GM21737 (cell line): ENCODE measurements around the gene P2RX3.

Experiments
- ATAC-seq: cut with Tn5 transposase; IDR thresholded peaks from one replicate; pipeline ENCODE4 v1.9.1; 2021; ENCODE audit warnings: mild to moderate bottlenecking, moderate library complexity; ENCODE audit not compliant: unreplicated experiment

Gene P2RX3

GRCh38 chr11:57309106-57310059, 28.8 kb upstream of the P2RX3 start:
- no peak for ATAC-seq

DNA sequence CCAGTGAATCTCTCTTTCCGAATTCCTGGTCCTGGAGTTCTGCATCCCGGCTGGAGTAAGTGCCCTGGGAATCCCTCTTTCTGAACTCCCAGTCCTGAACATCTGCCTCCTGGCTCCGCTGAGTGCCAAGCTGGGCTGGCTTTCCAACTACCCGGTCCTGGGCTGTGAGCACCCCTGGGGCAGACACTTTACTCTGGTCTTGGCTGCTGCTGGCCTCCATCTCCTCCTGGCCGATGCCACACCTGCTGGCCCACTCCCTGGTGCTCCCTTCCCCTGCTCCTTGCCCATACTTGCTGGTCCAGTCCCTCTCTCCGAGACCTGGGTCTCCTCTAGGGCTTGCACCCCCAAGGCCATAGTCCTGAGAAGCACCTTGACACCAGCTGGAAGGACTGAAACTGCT, 28.1 kb upstream of the P2RX3 start:
- ATAC-seq, result no peak

- no peak for ATAC-seq
Measured at GRCh38 chr11:57310630-57311086, 27.5 kb upstream of the P2RX3 start.

GRCh38 chr11:57311109-57311936, 26.8 kb upstream of the P2RX3 start:
- ATAC-seq, result peak; percentile 98

DNA sequence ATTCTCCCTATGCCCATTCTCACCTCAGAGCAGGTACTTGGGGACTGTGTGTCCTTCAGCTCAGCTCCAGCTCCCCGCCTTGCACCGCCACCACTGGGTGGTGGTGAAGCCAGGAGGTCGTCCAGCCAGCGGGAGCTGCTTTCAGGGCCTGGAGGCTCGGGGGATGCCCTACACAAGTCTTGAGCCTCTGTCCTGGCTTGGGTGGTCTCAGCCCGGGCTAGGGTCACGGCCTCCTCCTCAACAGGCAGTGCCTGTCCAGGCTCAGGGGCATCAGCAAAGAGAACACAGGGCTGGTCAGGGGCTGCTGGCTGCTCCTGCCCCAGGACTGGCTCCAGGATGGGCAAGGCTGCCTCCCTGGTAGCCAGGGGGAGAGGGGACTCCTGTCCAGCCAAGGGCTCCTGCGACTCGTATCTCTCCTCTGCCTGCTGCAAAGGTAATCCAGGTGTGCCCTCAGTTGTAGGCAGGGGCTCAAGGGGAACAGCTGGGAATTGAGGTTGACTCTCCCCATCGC, 25.6 kb upstream of the P2RX3 start:
- ATAC-seq, result no peak

DNA sequence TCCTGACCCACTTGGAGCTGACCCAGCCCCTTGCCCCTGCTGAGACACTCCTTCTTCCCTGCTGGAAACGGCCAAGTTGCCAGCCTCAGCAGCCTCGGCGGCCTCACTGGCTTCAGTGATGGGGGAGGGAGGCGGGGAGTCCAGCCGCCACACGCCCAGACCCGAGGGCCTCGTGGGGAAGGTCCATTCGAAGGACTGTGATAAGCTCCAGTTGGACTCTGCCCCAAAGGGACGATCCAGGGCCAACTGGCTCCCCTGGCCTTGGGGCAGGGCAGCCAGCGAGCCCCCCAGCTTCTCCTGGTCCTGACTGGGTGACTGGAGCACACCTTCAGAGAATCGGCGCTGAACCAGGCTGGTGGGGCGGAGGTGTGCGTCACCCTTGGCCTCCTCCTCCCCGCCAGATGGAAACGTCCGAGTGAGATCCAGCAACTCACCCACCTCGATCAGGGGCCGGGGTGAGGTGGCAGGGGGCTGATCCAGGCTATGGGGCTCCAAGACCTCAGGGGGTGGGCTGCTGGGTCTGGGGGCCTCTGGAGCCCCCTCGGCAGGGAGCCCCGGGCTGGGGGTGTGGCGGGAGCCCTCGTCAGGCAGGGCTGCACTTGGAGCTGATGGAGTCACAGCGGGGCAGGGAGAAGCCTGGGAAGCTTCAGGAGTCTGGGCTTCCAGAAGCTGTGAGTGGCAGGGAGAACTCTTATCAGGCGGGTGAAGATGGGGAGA, 24.9 kb upstream of the P2RX3 start:
- ATAC-seq, result no peak

GRCh38 chr11:57313788-57314135, 24.4 kb upstream of the P2RX3 start:
- ATAC-seq, result no peak

DNA sequence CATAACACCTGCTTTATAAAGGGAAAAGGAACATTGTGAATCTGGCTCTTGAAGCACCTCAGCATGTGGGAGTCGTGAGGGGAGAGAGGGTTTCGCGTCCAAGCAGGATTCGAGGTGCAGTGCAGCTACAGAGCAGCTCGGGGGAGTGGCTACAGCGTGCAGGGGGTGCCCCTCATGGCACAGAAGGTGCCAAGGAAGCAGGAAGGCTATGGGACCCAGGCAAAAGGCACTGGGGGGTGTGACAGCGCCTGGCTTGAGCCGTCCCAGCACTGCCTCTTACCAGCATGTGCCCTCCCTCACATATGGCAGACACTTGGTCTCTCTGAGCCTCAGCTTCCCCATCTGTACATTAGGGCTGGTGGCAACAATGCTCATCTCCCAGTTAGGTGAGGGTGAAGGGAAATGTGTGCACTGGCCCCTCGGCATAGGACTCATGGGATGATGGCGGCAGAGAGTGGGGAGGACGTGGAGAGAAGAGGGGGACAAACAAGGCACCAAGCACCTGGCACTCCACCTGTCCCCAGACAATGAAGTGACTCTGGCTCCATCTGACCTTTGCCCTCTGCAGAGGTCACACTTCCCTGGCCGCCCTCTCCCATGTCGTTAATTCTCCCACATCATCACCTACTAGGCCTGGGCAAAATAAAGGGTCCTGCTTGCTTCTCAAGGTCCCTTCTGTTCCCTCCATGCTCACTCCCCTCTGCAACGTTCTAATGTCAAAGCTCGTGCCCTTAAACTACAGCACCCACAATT, 23.8 kb upstream of the P2RX3 start:
- no peak for ATAC-seq

DNA sequence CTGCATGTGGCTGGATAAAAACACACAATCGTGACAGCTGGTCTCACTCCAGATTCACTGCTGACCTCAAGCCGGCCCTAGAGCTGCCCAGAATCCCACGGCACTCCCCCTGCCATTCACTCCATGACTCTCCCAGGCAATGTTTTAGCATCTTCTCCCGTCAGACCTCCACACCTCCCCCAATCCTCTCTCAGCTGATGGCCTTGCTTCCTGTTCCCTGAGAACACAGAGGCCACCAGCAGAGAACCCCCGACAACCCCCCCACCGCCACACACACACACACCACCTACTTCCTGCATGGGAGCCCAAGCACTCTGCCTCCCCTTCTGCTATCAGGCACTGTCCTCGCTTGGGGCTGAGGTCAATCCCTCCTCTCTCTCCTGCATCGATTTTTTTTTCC, 22.7 kb upstream of the P2RX3 start:
- no peak for ATAC-seq

- no peak for ATAC-seq
Measured at GRCh38 chr11:57316017-57316416, 22.1 kb upstream of the P2RX3 start.

GRCh38 chr11:57318178-57318577, 20.0 kb upstream of the P2RX3 start:
- no peak for ATAC-seq

- no peak for ATAC-seq
Measured at GRCh38 chr11:57320067-57320718, 18.0 kb upstream of the P2RX3 start.

DNA sequence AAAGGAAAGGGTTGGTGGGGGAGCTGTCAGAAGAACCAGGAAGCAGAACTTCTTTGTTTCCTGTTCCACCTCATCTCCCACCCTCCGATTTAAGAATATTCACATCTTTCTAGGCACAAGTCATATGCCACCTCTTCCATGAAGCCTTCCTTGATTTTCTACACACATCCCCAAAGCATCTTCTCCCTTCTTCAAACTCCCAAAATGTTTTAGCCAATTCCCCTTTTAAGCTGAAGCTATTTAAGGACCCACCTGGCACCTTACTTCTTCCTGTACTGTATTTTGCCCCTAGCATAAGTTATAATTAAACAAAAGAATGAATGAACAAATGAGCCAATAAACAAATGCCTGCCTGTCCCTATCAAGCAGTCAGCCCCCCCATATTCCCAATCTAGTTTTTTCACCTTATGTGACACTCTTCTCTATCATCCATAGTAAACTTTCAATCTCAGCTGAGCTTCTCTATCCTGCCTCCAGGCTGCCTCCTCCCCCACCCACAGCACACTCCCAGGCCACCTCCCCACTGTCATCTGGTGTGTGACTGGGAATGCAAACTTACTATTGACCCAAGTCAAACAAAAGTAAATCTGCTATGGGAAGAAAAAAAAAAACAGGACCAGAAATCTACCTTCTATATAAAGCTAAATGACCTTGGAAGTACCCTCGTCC, 17.3 kb upstream of the P2RX3 start:
- ATAC-seq, result no peak

DNA sequence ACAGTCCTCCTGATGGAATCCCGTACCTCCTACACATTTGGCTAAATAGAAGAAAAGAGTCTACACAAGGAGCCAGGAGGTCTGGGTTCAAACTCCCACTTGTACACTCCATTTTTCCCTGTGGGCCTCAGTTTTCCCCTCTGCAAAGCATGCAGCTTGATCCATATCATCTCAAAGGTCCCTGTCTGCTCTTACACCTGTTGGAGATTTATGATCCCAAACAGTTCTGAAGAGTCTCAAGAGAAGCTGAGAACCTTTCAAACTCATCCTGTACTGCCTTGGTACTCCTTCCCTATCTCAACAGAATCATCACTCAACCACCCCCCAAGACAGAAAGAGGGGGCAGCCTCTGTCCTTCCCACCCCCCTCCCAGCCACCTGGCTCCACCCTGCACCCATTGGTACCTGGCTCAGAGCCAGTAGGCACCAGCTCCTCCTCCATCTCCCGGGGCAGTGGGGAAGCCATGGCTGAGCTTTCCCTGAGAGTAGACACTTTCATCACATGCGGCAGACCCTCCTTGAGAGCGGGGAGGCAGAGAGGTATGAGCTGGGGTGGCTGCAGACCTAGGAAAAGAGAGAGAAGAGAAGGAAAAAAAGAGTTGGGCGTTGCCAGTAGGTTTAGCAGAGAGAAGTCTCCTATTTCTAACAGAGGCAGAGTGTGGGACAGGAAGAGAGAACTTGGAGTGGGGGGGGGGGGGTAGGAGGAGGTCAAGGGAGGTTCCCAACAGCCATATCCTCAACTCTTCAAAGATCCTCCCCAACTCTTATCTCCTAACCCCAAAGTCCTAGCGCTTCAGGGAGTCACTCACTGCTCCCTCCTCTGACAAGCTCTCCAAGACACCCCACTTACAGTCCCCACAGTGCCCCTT, 16.5 kb upstream of the P2RX3 start:
- no peak for ATAC-seq

DNA sequence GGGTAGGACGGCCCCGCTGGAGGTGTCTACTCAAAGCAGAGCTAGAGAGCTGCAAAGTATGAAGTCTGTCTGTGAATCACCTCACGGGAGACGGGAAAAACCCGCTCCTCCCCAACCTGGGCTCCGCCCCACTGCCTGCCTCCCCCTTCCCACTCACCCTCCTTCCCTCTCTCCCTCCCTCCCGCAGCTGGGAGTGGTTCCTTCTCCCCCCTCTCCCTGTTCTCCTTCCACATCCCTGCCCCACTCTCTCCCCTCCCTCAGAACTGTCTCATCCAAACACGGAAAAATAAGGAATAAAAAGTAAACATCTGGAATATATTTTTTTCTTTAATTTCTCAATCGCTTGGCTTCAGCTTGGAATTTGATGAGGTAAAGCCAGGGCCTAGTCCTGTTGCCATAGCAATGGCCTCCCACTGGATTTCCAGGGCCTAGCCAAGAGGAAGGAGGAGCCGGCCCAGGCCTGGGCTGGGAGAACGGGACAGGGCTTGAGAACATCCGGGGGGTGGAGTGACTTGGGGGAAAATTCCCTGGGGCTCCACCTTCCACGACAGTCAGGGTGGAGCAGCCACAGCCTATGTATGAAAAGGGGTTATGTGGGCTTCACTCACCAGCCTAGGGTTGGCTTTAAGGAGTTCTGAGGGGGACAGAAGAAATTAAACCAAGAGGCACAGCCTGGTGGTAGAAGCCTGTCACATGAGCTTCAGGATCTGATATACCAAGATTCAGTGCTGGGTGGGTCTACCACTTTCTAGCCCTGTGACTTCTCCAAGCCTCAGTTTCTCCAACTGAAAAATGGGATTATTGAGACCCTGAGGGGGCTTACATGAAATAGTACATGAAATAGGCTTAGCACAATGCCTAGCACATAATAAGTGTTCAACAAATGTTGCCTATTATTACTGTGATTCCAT, 15.6 kb upstream of the P2RX3 start:
- no peak for ATAC-seq

GRCh38 chr11:57323167-57323854, 14.8 kb upstream of the P2RX3 start:
- ATAC-seq, result no peak

- ATAC-seq, result no peak
Measured at GRCh38 chr11:57323855-57324153, 14.3 kb upstream of the P2RX3 start.
